ENCODE results near the gene MMP1. TPM values are rescaled to one million over a fixed set of nuclear protein-coding genes. Genes with fewer than 3 reads are reported as not detected.
"Not testable (repeated sequence)": the region's sequence is repeated elsewhere in the genome, so short reads cannot be mapped to it uniquely, and the experiment has no call there.

Gene MMP1
- total RNA-seq, 2 donors from 2014 or later, result 0.16 TPM; not detected in 1

- Mint-ChIP-seq H3K27ac (no peak overlapping the region), H3K4me3 (no peak overlapping the region), H3K27me3 (peaks cover 26% of the 10 kb centered on the region), H3K4me1 (peaks cover 4% of the 10 kb centered on the region), H3K36me3 (ENCODE audit: low read depth) (peaks cover 4% of the 10 kb centered on the region)
- ATAC-seq, result no peak
- H3K9me3 ChIP-seq (ENCODE audit: control insufficient read depth, low read length, poor library complexity, severe bottlenecking), result no peaks in the 10 kb centered on the region
- no peak for DNase-seq
These were observed 27.8 kb downstream of the MMP1 start for GRCh38 chr11:102770191-102770590.

GRCh38 chr11:102767800-102768199, 30.2 kb downstream of the MMP1 start:
- Mint-ChIP-seq H3K4me1 (no peaks in the 10 kb centered on the region), H3K36me3 (ENCODE audit: low read depth) (peaks cover 4% of the 10 kb centered on the region), H3K27me3 (peaks cover 18% of the 10 kb centered on the region), H3K4me3 (no peak overlapping the region), H3K27ac (no peak overlapping the region)
- no peaks in the 10 kb centered on the region for H3K9me3 ChIP-seq (ENCODE audit: control insufficient read depth, low read length, poor library complexity, severe bottlenecking)
- DNase-seq, result no peak
- no peak for ATAC-seq

- H3K9me3 ChIP-seq (ENCODE audit: control insufficient read depth, low read length, poor library complexity, severe bottlenecking), result no peaks in the 10 kb centered on the region
- Mint-ChIP-seq H3K27ac (no peak overlapping the region), H3K36me3 (ENCODE audit: low read depth) (no peaks in the 10 kb centered on the region), H3K4me3 (no peak overlapping the region), H3K27me3 (peaks cover 12% of the 10 kb centered on the region), H3K4me1 (peaks cover 4% of the 10 kb centered on the region)
- no peak for ATAC-seq
- no peak for DNase-seq
These were observed 34.5 kb downstream of the MMP1 start for GRCh38 chr11:102763440-102763839.

- no peaks in the 10 kb centered on the region for H3K9me3 ChIP-seq (ENCODE audit: control insufficient read depth, low read length, poor library complexity, severe bottlenecking)
- ATAC-seq, result no peak
- Mint-ChIP-seq H3K4me3 (no peak overlapping the region), H3K27me3 (peaks cover 22% of the 10 kb centered on the region), H3K4me1 (peaks cover 4% of the 10 kb centered on the region), H3K36me3 (ENCODE audit: low read depth) (no peaks in the 10 kb centered on the region), H3K27ac (no peak overlapping the region)
- no peak for DNase-seq
These were observed 35.6 kb downstream of the MMP1 start for GRCh38 chr11:102762361-102762767.

DNA sequence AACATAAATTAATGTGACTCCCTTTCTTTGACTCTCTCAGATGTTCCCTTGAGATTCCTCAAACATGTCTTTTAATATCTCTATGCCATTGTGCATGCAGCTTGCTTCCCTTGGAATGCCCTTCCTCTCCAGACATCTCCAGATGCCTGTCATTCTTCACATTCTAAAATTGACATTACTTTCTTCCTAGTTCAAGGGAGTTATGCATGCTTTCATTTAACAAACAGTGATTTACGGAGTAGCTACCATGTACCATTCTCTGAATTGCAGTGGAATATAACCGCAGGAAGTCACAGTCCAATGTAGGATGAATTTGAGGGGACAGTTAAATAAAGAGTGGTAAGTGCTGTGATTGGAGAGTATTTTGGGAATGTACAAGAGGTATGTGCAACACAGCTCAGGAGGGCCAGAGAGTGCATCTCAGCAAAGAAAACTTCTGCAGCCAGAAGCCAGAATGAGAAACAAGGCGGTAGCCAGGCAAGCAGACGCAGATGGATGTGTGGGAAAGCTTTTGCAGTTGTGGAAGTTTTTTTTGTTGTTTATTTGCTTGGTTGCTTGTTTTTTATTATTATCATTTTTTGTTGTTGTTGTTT, 36.2 kb downstream of the MMP1 start:
- peaks cover 28% of the 10 kb centered on the region for H3K27me3 Mint-ChIP-seq

DNA sequence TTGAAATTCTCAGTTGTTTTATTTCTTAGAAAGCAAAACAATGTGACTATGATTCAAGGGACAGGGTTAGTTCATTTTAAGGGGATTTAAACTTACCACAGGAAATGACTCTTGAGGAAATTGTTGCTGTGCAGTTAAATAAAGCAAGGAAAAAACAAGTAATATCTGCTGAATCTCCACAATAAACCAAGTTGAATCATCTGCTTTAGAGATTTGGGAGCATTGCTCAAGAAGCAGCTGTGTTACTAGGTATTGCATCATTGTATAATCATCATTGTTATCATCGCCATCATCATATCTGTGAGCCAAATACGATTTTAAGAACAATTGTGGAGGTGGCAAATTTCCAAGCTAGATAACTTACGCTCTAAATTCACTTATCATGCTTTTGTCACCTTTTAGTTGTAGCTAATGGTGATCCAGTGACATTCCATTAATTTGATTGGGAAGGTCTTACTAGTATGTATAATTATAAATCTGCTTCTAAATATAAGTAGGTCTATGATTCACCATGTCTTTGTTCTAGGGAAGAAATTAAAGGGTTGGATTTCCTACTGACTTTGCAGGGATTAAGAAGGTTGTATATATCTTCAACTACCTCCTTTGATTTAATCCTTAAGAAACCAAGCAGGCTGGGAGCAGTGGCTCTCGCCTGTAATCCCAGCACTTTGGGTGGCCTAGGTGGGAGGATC, 37.5 kb downstream of the MMP1 start:
- peaks cover 36% of the 10 kb centered on the region for H3K27me3 Mint-ChIP-seq
- ATAC-seq (no peak), DNase-seq (no peak)
- H3K36me3 Mint-ChIP-seq (ENCODE audit: low read depth), result peaks cover 2% of the 10 kb centered on the region
- H3K4me1 Mint-ChIP-seq, result peaks cover 4% of the 10 kb centered on the region
- H3K4me3 Mint-ChIP-seq, result no peak overlapping the region
- H3K27ac Mint-ChIP-seq, result no peak overlapping the region
- no peaks in the 10 kb centered on the region for H3K9me3 ChIP-seq (ENCODE audit: control insufficient read depth, low read length, poor library complexity, severe bottlenecking)

More for the DNA sequence above, 36.2 kb downstream of the MMP1 start:
- no peak for ATAC-seq
- no peak for DNase-seq
- H3K4me3 Mint-ChIP-seq, result no peak overlapping the region
- H3K9me3 ChIP-seq (ENCODE audit: control insufficient read depth, low read length, poor library complexity, severe bottlenecking), result no peaks in the 10 kb centered on the region
- H3K4me1 Mint-ChIP-seq, result peaks cover 4% of the 10 kb centered on the region
- H3K27ac Mint-ChIP-seq, result no peak overlapping the region
- H3K36me3 Mint-ChIP-seq (ENCODE audit: low read depth), result no peaks in the 10 kb centered on the region

DNA sequence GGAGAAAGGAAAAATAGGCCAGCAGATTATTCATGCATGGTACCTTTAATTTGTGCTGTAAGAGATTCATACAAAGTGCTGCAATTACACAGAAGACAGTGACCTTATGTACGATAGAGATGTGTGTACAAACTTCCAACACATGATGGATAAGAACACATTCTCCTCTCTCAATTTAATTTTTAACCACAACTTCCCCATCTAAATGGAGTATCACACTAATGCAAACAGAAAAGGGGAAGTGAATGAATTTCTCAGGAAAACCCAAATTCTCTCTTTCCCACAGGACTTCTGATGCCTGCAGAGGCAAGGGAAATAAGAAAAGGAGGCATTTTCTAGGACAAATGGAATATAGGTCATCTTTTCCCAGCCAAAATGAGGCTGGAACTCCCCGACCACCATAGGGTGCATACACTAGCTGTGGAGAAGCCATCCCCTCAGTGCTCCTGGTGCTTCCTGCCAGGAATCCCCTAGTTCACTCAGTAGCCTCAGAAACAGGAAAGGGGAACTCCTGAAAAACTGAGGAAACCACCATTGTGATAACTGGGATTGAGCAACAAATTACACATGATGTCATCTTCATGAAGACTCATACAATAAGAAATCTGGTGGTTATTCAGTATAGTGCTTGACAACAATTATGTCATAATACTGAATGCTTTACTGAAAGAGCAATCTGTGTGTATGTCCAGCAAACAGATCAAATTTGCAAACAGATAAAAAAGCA, 40.0 kb downstream of the MMP1 start:
- Mint-ChIP-seq H3K27me3 (peaks cover 54% of the 10 kb centered on the region), H3K4me3 (no peak overlapping the region), H3K4me1 (peaks cover 4% of the 10 kb centered on the region), H3K36me3 (ENCODE audit: low read depth) (peaks cover 2% of the 10 kb centered on the region), H3K27ac (no peak overlapping the region)
- H3K9me3 ChIP-seq (ENCODE audit: control insufficient read depth, low read length, poor library complexity, severe bottlenecking), result no peaks in the 10 kb centered on the region
- ATAC-seq, result no peak
- no peak for DNase-seq

- H3K4me1 Mint-ChIP-seq, result no peaks in the 10 kb centered on the region
- H3K27ac Mint-ChIP-seq, result no peak overlapping the region
- no peak overlapping the region for H3K4me3 Mint-ChIP-seq
- peaks cover 2% of the 10 kb centered on the region for H3K36me3 Mint-ChIP-seq (ENCODE audit: low read depth)
- H3K9me3 ChIP-seq (ENCODE audit: control insufficient read depth, low read length, poor library complexity, severe bottlenecking), result no peaks in the 10 kb centered on the region
- ATAC-seq (no peak), DNase-seq (no peak)
- H3K27me3 Mint-ChIP-seq, result peaks cover 41% of the 10 kb centered on the region
These were observed 44.7 kb downstream of the MMP1 start for GRCh38 chr11:102753267-102753666.

DNA sequence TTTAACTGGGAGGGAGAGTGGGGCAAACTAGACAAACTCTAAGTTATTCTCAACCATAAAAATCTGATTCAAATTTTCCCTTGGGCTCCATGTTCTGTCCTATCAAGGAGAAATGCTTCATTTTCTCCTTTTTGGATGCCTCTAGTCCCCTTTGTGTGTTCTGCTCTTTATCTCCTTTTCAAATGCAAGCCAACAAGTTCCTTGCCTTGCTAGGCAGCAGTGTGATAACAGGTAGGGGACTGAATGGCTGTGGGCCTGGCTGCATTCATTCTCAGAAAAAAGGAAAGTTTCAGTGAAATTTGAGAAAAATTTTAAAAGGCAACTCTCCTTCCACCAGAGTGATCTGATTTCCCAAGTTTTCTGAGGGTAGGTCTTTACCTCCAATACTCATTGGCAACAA, 46.3 kb downstream of the MMP1 start:
- DNase-seq (no peak), ATAC-seq (no peak)
- Mint-ChIP-seq H3K36me3 (ENCODE audit: low read depth) (peaks cover 2% of the 10 kb centered on the region), H3K27me3 (peaks cover 26% of the 10 kb centered on the region), H3K4me3 (no peak overlapping the region), H3K27ac (no peak overlapping the region), H3K4me1 (no peaks in the 10 kb centered on the region)
- no peaks in the 10 kb centered on the region for H3K9me3 ChIP-seq (ENCODE audit: control insufficient read depth, low read length, poor library complexity, severe bottlenecking)

DNA sequence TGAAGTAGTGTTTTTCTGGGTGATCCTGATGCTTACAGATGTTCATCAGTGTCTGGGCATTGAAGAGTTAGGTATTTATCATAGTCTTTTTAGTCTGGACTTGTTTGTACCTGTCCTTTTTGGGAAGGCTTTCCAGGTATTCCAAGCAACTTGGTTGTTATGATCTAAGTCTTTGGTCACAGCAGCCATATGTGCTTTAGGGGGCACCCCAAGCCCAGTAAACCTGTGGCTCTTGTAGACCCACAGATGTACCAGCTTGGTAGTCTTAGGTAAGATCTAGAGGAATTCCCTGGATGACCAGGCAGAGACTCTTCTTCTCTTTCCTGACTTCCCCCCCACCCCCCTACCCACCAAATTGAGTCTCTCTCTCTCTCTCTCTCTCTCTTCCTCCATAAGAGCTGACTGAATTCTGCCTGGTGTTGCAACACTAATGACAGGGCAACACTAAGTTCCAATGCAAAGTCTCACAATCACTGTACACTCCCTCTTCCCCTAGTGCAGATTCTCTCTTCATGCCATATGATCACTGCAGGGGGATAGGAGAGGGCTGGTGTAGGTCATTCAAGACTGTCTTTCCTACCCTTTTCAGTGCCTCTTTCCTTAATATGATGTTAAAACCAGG, 48.7 kb downstream of the MMP1 start:
- H3K9me3 ChIP-seq (ENCODE audit: control insufficient read depth, low read length, poor library complexity, severe bottlenecking), result no peaks in the 10 kb centered on the region
- no peaks in the 10 kb centered on the region for H3K4me1 Mint-ChIP-seq
- H3K36me3 Mint-ChIP-seq (ENCODE audit: low read depth), result no peaks in the 10 kb centered on the region
- DNase-seq (no peak), ATAC-seq (no peak)
- no peak overlapping the region for H3K4me3 Mint-ChIP-seq
- no peak overlapping the region for H3K27ac Mint-ChIP-seq
- H3K27me3 Mint-ChIP-seq, result peaks cover 7% of the 10 kb centered on the region

GRCh38 chr11:102746746-102747578, 51.0 kb downstream of the MMP1 start:
- ATAC-seq; DNase-seq; H3K4me3 Mint-ChIP-seq; H3K36me3 Mint-ChIP-seq (ENCODE audit: low read depth); H3K27me3 Mint-ChIP-seq; H3K27ac Mint-ChIP-seq; H3K4me1 Mint-ChIP-seq; H3K9me3 ChIP-seq (ENCODE audit: control insufficient read depth, low read length, poor library complexity, severe bottlenecking): not testable (repeated sequence)

All from T-helper 17 cell (primary cell).